ENCODE measurements around the gene CNTN5. TPM values are rescaled to one million over a fixed set of nuclear protein-coding genes. Genes with fewer than 3 reads are reported as not detected.

The CNTN5 gene
- polyA plus RNA-seq, 1 donor from 2014 or later: 1.1 TPM

DNA sequence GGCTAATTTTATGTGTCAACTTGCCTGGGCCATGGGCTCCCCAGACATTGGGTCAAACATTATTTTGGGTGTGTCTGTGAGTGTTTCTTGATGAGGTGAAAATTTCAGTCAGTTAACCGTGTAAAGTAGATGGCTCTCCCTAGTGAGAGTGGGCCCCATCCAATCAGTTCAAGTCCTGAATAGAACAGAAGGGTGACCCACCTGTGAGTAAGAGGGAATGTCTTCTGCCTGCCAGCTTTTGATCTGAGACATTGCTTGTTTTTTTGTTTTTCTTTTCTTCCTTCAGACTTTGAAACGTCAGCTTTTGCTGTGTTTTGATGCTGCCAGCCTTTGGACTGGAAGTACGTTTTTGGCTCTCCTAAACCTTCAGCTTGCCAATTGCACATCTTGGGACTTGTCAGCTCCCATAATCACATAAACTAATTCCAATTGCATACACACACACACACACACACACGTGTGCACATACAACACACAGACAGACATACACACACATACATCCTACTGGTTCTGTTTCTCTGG is 300.1 kb downstream of the CNTN5 start:
- no peaks in the 10 kb centered on the region for H3K27me3 ChIP-seq (ENCODE audit: insufficient read depth, low read depth, low read length)
- TF ChIP-seq TAF1 (IDR thresholded peaks at IDR 0.05; ENCODE audit: low read depth) (no peak), POLR2AphosphoS5 (IDR thresholded peaks at IDR 0.05) (no peak), EZH2 (IDR thresholded peaks at IDR 0.05; ENCODE audit: borderline replicate concordance, insufficient read depth, low read length, poor library complexity, severe bottlenecking) (no peak)
- H3K4me3 ChIP-seq (ENCODE audit: low read length): no peak overlapping the region

DNA sequence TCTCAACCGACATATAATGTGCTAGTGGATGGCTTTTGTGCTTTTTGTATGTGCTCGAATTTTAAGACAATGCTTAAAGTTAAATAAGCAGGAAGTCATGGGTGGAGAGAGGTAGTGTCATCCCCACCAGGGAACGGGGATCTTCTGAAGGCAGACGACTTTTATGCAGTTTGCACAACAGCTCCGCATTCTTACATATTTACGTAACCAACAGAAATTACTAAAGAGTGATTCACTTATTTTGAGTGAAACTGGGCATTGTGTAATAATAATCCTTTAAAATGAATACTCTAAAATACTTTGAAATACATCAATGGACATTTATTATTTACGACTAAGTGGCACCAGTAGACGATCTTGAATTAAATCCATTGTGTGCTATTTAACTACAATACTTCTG is 305.1 kb downstream of the CNTN5 start:
- Histone ChIP-seq H3K36me3 (ENCODE audit: insufficient read depth, low read length) (no peaks in the 10 kb centered on the region), H2AFZ (ENCODE audit: low read depth, low read length) (no peak overlapping the region), H3F3A (ENCODE audit: insufficient read depth, low read length, poor library complexity, severe bottlenecking) (no peaks in the 10 kb centered on the region), H3K9me3 (ENCODE audit: low read length) (no peaks in the 10 kb centered on the region), H3K27me3 (ENCODE audit: insufficient read depth, low read depth, low read length) (no peaks in the 10 kb centered on the region), H3K27ac (ENCODE audit: low read length) (no peak overlapping the region), H3K9me2 (ENCODE audit: insufficient read depth, low read length) (no peaks in the 10 kb centered on the region), H4K20me1 (ENCODE audit: insufficient read depth) (no peaks in the 10 kb centered on the region), H3K79me2 (replicated peaks; ENCODE audit: insufficient read depth, low read length) (no peaks in the 10 kb centered on the region), H3K4me3 (ENCODE audit: low read length) (no peak overlapping the region), H3K9ac (ENCODE audit: low read length) (no peak overlapping the region), H3K4me2 (ENCODE audit: low read length) (no peak overlapping the region)
- no peak for TF ChIP-seq POLR2AphosphoS5 (IDR thresholded peaks at IDR 0.05)
- TF ChIP-seq RAD21 (conservative IDR thresholded peaks at IDR 0.05): no peak
- TF ChIP-seq MXI1 (conservative IDR thresholded peaks at IDR 0.05; ENCODE audit: poor library complexity, severe bottlenecking): no peak
- TF ChIP-seq EP300 (conservative IDR thresholded peaks at IDR 0.05; ENCODE audit: poor library complexity, severe bottlenecking): no peak
- TF ChIP-seq TAF1 (IDR thresholded peaks at IDR 0.05; ENCODE audit: low read depth): no peak
- TF ChIP-seq, protein P1, sequence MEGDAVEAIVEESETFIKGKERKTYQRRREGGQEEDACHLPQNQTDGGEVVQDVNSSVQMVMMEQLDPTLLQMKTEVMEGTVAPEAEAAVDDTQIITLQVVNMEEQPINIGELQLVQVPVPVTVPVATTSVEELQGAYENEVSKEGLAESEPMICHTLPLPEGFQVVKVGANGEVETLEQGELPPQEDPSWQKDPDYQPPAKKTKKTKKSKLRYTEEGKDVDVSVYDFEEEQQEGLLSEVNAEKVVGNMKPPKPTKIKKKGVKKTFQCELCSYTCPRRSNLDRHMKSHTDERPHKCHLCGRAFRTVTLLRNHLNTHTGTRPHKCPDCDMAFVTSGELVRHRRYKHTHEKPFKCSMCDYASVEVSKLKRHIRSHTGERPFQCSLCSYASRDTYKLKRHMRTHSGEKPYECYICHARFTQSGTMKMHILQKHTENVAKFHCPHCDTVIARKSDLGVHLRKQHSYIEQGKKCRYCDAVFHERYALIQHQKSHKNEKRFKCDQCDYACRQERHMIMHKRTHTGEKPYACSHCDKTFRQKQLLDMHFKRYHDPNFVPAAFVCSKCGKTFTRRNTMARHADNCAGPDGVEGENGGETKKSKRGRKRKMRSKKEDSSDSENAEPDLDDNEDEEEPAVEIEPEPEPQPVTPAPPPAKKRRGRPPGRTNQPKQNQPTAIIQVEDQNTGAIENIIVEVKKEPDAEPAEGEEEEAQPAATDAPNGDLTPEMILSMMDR (IDR thresholded peaks at IDR 0.05; ENCODE audit: poor library complexity, severe bottlenecking): no peak
- TF ChIP-seq EZH2 (IDR thresholded peaks at IDR 0.05; ENCODE audit: borderline replicate concordance, insufficient read depth, low read length, poor library complexity, severe bottlenecking): no peak
- TF ChIP-seq, protein P2, sequence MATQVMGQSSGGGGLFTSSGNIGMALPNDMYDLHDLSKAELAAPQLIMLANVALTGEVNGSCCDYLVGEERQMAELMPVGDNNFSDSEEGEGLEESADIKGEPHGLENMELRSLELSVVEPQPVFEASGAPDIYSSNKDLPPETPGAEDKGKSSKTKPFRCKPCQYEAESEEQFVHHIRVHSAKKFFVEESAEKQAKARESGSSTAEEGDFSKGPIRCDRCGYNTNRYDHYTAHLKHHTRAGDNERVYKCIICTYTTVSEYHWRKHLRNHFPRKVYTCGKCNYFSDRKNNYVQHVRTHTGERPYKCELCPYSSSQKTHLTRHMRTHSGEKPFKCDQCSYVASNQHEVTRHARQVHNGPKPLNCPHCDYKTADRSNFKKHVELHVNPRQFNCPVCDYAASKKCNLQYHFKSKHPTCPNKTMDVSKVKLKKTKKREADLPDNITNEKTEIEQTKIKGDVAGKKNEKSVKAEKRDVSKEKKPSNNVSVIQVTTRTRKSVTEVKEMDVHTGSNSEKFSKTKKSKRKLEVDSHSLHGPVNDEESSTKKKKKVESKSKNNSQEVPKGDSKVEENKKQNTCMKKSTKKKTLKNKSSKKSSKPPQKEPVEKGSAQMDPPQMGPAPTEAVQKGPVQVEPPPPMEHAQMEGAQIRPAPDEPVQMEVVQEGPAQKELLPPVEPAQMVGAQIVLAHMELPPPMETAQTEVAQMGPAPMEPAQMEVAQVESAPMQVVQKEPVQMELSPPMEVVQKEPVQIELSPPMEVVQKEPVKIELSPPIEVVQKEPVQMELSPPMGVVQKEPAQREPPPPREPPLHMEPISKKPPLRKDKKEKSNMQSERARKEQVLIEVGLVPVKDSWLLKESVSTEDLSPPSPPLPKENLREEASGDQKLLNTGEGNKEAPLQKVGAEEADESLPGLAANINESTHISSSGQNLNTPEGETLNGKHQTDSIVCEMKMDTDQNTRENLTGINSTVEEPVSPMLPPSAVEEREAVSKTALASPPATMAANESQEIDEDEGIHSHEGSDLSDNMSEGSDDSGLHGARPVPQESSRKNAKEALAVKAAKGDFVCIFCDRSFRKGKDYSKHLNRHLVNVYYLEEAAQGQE (IDR thresholded peaks at IDR 0.05; ENCODE audit: borderline replicate concordance): no peak
- no peak for TF ChIP-seq SMC3 (conservative IDR thresholded peaks at IDR 0.05; ENCODE audit: poor library complexity)

More for the DNA sequence above, 300.1 kb downstream of the CNTN5 start:
- no peaks in the 10 kb centered on the region for H4K20me1 ChIP-seq (ENCODE audit: insufficient read depth)
- no peaks in the 10 kb centered on the region for H3K36me3 ChIP-seq (ENCODE audit: insufficient read depth, low read length)
- no peaks in the 10 kb centered on the region for H3K9me2 ChIP-seq (ENCODE audit: insufficient read depth, low read length)
- H3F3A ChIP-seq (ENCODE audit: insufficient read depth, low read length, poor library complexity, severe bottlenecking): no peaks in the 10 kb centered on the region
- no peak overlapping the region for H3K4me2 ChIP-seq (ENCODE audit: low read length)
- no peaks in the 10 kb centered on the region for H3K79me2 ChIP-seq (replicated peaks; ENCODE audit: insufficient read depth, low read length)
- H2AFZ ChIP-seq (ENCODE audit: low read depth, low read length): no peak overlapping the region
- no peak overlapping the region for H3K27ac ChIP-seq (ENCODE audit: low read length)
- no peak overlapping the region for H3K9ac ChIP-seq (ENCODE audit: low read length)
- H3K9me3 ChIP-seq (ENCODE audit: low read length): no peaks in the 10 kb centered on the region
